ENCODE results near the gene ABCA3. TPM values are rescaled to one million over a fixed set of nuclear protein-coding genes. Genes with fewer than 3 reads are reported as not detected.
"Not testable (repeated sequence)": the region's sequence is repeated elsewhere in the genome, so short reads cannot be mapped to it uniquely, and the experiment has no call there.

The ABCA3 gene
- polyA plus RNA-seq, 1 donor, result 18.4 TPM

GRCh38 chr16:2252806-2253148 lies 87.8 kb downstream of the ABCA3 start:
- no peak for DNase-seq

GRCh38 chr16:2251296-2252111 lies 89.0 kb downstream of the ABCA3 start, which contains the start of gene ECI1:
TSS of gene ECI1 (minus strand) at chr16:2251587. CDS start at chr16:2251566, 21 bp downstream.
- DNase-seq, result peak; percentile 93

- no peak for DNase-seq
Measured at GRCh38 chr16:2250652-2251295, 89.8 kb downstream of the ABCA3 start.

GRCh38 chr16:2246301-2246885 lies 94.1 kb downstream of the ABCA3 start:
- DNase-seq, result no peak

GRCh38 chr16:2244926-2245795 lies 95.4 kb downstream of the ABCA3 start:
- no peak for DNase-seq

GRCh38 chr16:2244301-2244700 lies 96.2 kb downstream of the ABCA3 start:
- DNase-seq, result no peak

- DNase-seq, result no peak
Measured at GRCh38 chr16:2243781-2244180, 96.7 kb downstream of the ABCA3 start.

- DNase-seq, result no peak
Measured at GRCh38 chr16:2243031-2243528, 97.4 kb downstream of the ABCA3 start.

- DNase-seq, result no peak
Measured at GRCh38 chr16:2242598-2242997, 97.9 kb downstream of the ABCA3 start.

GRCh38 chr16:2240331-2240730 lies 100.2 kb downstream of the ABCA3 start:
- not testable (repeated sequence) for DNase-seq

GRCh38 chr16:2238838-2239675 lies 101.5 kb downstream of the ABCA3 start:
- DNase-seq, result no peak

- no peak for DNase-seq
Measured at GRCh38 chr16:2238150-2238837, 102.2 kb downstream of the ABCA3 start.

- DNase-seq, result no peak
Measured at GRCh38 chr16:2237493-2238149, 102.9 kb downstream of the ABCA3 start.

- DNase-seq, result no peak
Measured at GRCh38 chr16:2237102-2237482, 103.4 kb downstream of the ABCA3 start.

- DNase-seq, result no peak
Measured at GRCh38 chr16:2236337-2237101, 104.0 kb downstream of the ABCA3 start, which contains the start of gene DNASE1L2. TSS of gene DNASE1L2 (plus strand) at chr16:2236444. CDS start at chr16:2236817, 373 bp downstream.

GRCh38 chr16:2235695-2236336 lies 104.7 kb downstream of the ABCA3 start:
- no peak for DNase-seq

GRCh38 chr16:2235234-2235651 lies 105.3 kb downstream of the ABCA3 start:
- no peak for DNase-seq

- no peak for DNase-seq
Measured at GRCh38 chr16:2234813-2235170, 105.7 kb downstream of the ABCA3 start.

All from hindlimb muscle (tissue), 1 donor.